ENCODE measurements around the gene EEF1AKMT4.
"Not testable (repeated sequence)": the region's sequence is repeated elsewhere in the genome, so short reads cannot be mapped to it uniquely, and the experiment has no call there.

EEF1AKMT4 gene

DNA sequence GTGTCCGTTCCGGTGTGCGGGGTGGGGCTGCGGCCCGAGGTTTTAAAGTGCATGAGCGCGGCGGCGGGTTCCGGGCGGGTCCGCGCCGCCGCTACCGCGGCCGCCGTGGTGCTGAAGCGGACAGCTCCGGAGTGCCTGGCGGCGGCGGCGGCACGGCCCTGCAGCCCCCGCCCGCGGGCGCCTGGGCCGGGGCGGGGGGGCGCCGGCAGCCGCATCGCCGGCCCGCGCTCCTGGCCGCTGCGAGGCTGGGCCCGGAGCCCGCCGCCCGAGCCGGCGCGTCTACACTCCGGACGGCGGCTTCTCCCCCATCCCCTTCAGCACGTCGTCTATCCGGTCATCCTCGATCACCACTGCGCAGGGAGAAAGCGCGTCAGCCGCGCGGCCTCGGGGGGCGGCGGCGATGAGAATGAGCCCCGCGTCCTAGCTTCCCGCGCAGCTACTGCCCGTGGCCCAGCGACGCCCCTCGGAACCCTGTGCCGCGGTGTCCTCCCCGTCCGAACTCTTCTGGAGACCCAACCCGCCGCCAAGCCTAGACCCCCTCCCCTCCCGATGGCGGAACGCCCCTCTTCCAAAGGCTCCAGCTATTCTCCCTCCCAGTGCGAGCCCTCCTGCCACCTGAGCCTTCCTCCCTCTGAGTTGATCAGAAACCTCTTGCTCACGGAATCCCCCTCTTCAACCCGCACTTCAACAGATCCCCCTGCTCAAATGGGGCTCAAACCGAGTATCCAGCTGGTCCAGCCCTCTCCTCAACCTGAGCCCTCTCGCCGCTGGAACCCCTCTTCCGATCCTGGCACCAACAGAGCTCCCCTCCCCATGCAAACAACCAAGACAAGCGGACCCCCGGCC, 10.6 kb downstream of the EEF1AKMT4 start:
- DNase-seq (ENCODE audit: low read depth in 2 of 2), result peak in 1 of 2 donors; percentile 17

GRCh38 chr3:184260724-184261269, 11.3 kb downstream of the EEF1AKMT4 start:
- DNase-seq (ENCODE audit: low read depth in 2 of 2), result no peak

DNA sequence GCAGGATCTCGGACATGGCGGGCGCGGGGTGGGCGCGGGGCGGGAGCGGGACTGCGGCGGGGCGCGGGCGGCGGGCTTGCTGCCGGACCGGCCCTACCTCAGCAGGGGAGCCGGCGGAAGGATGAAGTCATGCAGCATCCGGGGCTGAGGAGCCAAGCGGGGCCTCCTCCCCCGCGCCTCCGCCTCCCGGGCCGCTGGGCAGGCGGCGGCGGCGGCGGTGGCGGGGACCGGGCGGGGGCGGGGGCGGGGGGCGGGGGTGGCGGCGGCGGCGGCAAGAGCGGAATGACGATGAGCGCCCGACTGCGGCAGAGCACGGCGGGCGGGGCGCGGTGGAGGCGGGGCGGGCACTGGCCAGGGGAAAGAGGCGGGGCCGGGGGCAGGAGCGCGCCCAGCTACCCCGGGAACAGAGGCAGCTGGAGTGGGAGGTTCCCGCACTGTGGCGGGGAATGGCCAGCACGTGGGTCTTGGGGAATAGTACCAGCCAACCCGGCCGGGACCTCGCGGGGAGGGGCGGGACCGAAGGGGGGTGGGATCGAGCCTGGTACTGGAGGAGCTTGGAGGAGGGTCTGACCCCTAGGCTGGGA, 11.9 kb downstream of the EEF1AKMT4 start, which contains the start of gene CAMK2N2:
Gene CAMK2N2, minus strand, starts transcription at position 284 of the 584 bp plus-strand sequence. Its CDS starts 268 bp downstream, at position 16.
- DNase-seq (ENCODE audit: low read depth in 2 of 2), result peak in 1 of 2 donors; percentile 28

DNA sequence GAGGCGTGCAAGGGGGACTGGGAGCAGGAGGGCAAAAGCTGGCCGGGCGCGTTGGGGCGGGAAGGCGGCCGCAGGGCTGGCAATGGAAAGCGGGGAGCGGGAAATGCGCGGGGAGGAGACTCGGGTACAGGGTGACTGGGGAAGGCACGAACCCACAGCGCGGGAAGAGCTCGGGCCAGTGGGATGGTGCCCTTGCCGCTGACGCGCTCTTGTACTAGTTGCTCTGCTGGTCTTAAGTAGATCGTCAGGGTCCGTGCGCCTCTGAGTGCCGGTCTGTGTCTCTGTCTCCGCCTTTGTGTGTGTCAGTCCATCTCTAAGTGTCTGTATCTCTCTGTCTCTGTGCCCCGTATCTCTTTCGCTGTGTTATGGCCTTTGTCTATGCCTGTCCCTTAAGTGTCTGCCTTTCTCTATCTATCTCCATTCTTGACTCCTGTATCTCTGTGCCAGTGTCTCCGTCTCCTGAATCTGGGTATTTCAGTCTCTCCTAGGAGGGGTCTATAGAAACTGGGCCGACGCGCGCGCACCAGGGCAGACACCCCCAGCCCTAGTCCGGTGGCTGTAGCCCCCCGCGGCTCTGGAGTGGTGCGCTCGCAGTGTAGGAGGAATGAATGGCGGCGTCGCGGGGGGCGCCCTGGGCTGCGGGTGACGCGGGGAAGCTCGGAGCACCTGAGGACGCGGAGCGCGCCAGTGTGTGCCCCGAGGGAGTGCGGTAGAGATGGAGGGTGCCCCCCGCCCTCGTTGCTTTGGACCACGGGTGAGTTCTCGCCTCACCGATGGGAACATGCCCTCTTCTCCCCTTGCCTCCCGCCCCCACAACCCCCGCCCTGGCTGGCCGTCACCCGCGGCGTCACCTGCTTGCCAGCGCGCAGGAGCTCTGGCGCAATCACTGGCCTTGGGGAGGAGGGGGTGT, 12.6 kb downstream of the EEF1AKMT4 start:
- DNase-seq (ENCODE audit: low read depth in 2 of 2), result no peak

DNA sequence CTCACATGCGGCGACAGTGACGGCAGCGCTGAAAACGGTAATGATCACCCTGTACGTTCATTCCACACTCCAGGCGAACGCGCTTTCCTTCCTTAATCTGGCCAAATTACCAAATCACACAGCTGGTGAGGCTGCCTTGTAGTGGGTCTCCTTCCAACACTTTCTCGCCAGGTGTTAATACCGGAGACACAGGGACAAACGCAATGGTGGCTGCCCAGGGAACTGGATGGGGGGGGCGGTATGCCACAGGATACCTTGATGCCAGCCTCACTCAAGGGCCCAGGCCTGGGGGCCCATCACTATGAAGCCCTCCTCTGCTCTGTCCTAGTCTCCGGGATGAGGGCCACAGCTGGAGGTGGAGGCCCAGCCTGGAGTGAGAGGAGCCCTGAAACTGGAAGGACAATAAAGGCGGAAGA, 13.3 kb downstream of the EEF1AKMT4 start:
- no peak for DNase-seq (ENCODE audit: low read depth in 2 of 2)

DNA sequence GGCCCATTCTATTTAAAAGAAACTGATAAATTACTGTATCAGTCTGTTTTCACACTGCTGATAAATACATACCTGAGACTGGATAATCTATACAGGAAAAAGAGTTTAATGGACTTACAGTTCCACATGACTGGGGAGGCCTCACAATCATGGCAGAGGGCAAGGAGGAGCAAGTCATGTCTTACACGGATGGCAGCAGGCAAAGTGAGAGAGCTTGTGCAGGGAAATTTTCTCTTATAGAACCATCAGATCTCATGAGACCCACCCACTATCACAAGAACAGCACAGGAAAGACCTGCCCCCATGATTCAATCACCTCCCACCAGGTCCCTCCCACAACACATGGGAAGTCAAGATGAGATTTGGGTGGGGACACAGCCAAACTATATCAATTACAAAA, 17.8 kb downstream of the EEF1AKMT4 start:
- DNase-seq (ENCODE audit: low read depth in 2 of 2), result not testable (repeated sequence)

- DNase-seq (ENCODE audit: low read depth in 2 of 2), result no peak
Measured at GRCh38 chr3:184272269-184272668, 22.8 kb downstream of the EEF1AKMT4 start.

DNA sequence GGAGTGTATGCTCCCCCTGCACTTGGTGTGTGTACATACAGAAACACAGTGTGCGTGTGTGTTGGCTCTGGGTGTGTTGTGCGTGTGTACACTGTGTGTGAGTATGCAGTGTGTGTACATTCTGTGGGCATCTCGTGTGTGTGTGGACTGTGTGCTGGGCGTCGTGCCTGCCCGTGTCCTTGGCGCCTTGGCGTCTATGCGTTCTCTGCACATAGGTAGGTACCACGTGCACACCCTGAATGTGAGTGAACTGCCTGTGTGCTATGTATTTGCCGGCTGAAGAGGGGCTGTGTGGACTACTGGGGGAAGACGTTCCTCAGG, 25.9 kb downstream of the EEF1AKMT4 start:
- no peak for DNase-seq (ENCODE audit: low read depth in 2 of 2)

GRCh38 chr3:184275961-184276910, 26.8 kb downstream of the EEF1AKMT4 start, which contains the start of gene ECE2:
Gene ECE2 (plus strand): TSS chr3:184276022. CDS start chr3:184276154, 132 bp downstream.
- DNase-seq (ENCODE audit: low read depth in 2 of 2), result no peak

DNA sequence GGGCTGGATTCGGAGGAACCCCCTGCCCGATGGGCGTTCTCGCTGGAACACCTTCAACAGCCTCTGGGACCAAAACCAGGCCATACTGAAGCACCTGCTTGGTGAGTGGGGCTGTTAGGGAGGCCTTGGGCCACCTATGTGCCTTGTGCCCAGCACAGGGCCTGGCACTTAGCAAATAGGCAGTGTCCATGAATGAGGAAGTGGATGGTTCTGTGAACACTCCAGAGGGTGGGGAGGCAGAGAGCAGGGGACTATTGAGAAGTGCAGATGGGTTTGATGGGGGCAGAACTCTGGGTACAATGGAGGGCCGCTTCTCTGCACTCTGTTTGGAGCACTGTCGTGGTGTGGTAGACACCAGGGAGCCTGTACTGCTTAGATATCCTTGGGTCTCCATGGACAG, 27.9 kb downstream of the EEF1AKMT4 start:
- no peak for DNase-seq (ENCODE audit: low read depth in 2 of 2)

DNA sequence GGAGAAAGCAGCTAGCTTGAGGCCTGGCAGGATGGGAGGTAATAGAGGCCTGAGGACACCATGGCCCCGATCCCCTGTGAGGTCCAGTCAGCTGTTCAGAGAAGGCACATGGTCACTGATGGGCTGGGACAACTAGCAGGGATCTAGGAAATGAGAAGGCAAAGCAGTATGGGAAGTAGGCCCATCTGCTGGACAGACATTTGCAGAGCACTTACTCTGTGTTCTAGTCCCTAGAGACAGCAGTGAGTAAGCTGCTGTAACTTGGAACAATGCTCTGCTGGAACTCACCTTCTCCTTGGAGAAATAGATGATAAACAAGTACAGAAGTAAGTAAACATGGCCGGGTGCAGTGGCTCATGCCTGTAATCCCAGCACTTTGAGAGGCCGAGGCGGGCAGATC, 33.5 kb downstream of the EEF1AKMT4 start:
- DNase-seq (ENCODE audit: low read depth in 2 of 2), result no peak

GRCh38 chr3:184283681-184284080, 34.2 kb downstream of the EEF1AKMT4 start:
- DNase-seq (ENCODE audit: low read depth in 2 of 2), result no peak

DNA sequence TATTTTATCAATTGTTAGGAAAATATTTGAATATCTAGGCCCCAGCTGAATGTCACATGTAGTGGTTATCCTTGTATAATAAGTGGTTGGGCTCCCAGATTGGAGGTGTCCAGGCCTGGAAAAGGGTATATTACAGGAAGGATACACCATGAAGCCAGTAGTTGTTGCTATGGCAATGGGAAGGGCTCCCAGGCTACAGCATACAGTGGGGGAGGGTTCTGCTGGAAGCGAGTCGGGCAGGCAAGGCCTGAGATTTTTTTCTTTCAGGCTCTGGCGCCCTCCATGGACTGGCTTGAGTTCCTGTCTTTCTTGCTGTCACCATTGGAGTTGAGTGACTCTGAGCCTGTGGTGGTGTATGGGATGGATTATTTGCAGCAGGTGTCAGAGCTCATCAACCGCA, 35.2 kb downstream of the EEF1AKMT4 start:
- DNase-seq (ENCODE audit: low read depth in 2 of 2), result no peak

- peak; percentile 15 to 24 for DNase-seq (ENCODE audit: low read depth in 2 of 2)
Measured at GRCh38 chr3:184289426-184289938, 40.0 kb downstream of the EEF1AKMT4 start.

DNA sequence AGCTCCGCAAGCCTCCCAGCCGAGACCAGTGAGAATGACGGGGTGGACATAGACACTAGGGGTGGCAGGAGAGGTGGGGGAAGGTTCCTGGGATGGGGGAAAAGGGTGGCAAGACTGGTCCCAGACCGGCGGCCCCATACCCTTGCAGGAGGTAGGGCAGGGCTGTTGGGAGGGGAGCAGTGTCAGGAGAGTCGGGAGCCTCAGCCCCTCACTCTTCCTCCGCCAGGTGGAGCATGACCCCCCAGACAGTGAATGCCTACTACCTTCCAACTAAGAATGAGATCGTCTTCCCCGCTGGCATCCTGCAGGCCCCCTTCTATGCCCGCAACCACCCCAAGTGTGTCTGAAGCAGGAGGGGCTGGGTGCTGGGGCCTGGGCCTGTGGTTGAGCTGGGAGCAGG, 40.9 kb downstream of the EEF1AKMT4 start:
- DNase-seq (ENCODE audit: low read depth in 2 of 2), result no peak

GRCh38 chr3:184291044-184291737, 41.7 kb downstream of the EEF1AKMT4 start:
- DNase-seq (ENCODE audit: low read depth in 2 of 2), result no peak

GRCh38 chr3:184291738-184292445, 42.4 kb downstream of the EEF1AKMT4 start:
- no peak for DNase-seq (ENCODE audit: low read depth in 2 of 2)

GRCh38 chr3:184295771-184296170, 46.3 kb downstream of the EEF1AKMT4 start:
- DNase-seq (ENCODE audit: low read depth in 2 of 2), result no peak

GRCh38 chr3:184296616-184297015, 47.1 kb downstream of the EEF1AKMT4 start:
- no peak for DNase-seq (ENCODE audit: low read depth in 2 of 2)

Measured in stimulated activated CD8-positive, alpha-beta memory T cell treated with anti-CD3 and anti-CD28 coated beads, Interleukin-2, amount 100 ng/mL, for 1 hour (primary cell).